GM18508 (cell line): Measurements from ENCODE around the gene SRSF8.
A peak's percentile ranks its signal among the peaks of the same experiment; 100 is the strongest.
"Not testable (repeated sequence)": the region's sequence is repeated elsewhere in the genome, so short reads cannot be mapped to it uniquely, and the experiment has no call there.

ENCODE experiments used
- ATAC-seq: cut with Tn5 transposase; IDR thresholded peaks from one replicate; pipeline ENCODE4 v1.9.1; 2021; ENCODE audit warnings: moderate number of reproducible peaks; ENCODE audit not compliant: insufficient read depth, unreplicated experiment

The SRSF8 gene, protein sequence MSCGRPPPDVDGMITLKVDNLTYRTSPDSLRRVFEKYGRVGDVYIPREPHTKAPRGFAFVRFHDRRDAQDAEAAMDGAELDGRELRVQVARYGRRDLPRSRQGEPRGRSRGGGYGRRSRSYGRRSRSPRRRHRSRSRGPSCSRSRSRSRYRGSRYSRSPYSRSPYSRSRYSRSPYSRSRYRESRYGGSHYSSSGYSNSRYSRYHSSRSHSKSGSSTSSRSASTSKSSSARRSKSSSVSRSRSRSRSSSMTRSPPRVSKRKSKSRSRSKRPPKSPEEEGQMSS

DNA sequence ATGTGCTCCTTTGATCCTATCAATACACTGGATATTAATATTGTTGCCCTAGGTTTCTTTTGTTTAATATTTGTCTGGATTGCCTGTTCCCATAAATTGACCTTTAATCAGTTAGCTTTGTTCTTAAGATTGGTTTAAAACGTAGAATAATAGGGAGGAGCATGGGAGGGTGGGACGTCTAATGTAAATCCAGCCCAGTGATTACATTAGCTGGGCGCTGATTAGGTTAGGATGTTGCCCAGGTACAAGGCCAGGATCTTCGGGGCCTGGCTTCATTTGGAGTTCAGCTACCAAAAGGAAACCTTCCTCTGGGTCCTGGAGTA is at the start of gene SRSF8:
SRSF8 (plus strand) TSS at position 204 of the 323 bp plus-strand sequence. CDS start 308 bp downstream, outside the sequence.
- peak; percentile 27 for ATAC-seq

DNA sequence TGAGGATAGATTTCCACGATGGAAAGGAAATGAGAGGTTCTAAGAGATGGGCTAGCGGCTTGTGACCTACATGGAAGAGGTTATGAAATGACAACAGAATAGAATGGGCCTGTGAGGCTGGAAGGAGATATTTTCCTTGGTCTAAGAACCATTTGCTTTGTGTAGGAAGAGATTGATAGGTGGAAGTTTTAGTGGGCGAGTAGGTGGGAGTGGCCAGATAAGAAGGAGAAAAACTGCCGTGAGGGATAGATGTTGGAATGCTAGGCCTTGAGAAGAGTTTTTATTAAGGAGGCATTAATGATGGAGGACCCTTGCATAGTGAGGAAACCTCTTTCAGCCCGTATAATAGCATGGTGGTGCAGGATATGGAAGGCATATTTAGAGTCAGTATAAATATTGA is 45.3 kb upstream of the SRSF8 start:
- not testable (repeated sequence) for ATAC-seq

DNA sequence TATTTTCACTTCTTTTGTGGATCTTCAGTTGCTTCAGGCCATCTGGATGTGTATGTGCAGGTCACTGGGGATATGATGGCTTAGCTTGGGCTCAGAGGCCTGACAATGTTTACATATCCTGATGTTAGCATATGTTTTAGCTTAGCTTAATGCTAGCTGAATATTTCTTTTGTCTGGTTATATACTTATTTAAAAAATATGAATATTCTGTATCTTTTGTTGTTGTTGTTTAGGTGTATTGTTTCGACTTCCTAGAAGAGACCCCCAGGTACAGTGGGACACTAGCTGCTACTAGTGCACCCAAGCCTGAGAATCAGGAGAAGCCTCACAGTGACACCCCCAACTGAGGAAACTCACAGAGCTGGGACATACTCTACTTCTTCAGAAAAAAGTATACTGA is 41.8 kb upstream of the SRSF8 start, which contains the start of gene KDM4E:
KDM4E (plus strand) TSS at position 301 of the 400 bp plus-strand sequence. CDS start 300 bp downstream, outside the sequence.
- ATAC-seq = no peak

DNA sequence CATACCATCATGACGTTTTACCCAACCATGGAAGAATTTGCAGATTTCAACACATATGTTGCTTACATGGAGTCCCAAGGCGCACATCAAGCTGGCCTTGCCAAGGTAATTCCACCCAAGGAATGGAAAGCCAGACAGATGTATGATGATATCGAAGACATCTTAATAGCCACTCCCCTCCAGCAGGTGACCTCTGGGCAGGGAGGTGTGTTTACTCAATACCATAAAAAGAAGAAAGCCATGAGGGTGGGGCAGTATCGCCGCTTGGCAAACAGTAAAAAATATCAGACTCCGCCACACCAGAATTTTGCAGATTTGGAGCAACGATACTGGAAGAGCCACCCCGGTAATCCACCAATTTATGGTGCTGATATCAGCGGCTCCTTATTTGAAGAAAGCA is 41.1 kb upstream of the SRSF8 start:
- not testable (repeated sequence) for ATAC-seq

DNA sequence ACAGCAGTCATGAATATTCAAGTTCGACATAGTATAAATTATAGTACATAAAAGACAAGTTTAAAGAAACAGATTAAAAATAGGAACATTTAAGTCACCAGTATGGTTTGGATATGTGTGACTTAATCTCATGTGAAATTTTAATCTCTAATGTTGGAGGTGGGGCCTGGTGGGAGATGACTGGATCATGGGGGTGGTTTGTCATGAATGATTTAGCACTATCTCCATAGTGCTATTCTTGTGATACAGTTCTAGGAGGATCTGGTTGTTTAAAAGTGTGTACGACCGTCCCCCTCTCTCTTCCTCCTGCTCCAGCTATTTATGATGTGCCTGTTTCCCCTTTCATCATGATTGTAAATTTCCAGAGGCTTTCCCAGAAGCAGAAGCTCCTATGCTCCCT is 38.4 kb upstream of the SRSF8 start:
- no peak for ATAC-seq

DNA sequence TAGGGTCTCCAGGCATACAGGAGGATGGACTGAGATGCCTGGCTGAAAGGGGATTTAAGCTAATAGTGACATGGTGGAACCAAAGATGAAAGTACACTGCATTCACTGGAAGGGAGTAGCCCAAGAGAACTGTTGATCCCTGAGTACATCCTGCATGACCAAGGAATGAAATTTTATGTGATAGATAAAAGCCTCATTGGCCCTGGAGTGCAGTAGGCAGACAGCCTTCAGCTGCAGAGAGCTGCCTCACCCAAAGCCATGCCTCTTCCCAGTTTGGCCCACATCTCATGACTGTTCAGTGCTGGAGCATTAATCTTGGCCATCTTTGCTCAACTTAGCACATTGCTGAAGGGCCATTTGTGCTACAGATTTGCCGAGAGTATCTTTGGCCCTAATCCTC is 33.7 kb upstream of the SRSF8 start:
- no peak for ATAC-seq

DNA sequence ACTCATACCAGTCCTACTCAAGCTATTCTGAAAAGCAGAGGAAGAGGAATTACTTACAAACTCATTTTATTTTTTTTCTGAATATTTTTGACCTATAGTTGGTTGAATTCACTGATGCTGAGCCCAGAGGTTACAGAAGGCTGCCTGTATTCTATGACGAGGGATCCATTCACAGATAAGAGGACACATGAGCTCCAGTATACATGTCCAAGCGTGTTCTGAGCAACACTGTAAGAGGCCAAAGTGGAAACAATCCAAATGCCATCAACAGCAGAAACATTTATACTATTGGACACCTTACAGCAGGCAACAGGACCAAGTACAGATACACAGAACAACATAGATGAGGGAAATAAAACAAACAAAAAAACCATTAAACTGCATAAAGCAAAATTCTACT is 31.4 kb upstream of the SRSF8 start:
- no peak for ATAC-seq

DNA sequence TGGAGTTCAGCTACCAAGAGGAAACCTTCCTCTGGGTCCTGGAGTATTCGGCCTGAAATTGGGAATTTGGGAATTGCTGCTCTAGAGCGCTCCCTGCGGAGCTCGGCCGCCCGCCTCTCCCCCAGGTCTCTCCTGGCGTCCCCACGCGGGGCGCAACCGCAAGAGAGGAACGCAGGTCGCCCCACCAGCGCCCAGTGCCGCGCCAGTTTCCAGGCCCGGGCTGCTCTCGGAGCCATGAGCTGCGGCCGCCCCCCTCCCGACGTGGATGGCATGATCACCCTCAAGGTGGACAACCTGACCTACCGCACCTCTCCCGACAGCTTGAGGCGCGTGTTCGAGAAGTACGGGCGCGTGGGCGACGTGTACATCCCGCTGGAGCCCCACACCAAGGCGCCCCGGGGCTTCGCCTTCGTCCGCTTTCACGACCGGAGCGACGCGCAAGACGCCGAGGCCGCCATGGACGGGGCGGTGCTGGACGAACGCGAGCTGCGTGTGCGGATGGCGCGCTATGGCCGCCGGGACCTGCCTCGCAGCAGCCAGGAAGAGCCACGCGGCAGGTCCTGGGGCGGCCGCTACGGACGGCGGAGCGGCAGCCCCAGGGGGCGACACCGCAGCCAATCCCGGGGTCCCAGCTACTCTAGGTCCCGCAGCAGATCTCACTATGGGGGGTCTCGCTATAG is 29.2 kb upstream of the SRSF8 start:
- ATAC-seq = not testable (repeated sequence)

DNA sequence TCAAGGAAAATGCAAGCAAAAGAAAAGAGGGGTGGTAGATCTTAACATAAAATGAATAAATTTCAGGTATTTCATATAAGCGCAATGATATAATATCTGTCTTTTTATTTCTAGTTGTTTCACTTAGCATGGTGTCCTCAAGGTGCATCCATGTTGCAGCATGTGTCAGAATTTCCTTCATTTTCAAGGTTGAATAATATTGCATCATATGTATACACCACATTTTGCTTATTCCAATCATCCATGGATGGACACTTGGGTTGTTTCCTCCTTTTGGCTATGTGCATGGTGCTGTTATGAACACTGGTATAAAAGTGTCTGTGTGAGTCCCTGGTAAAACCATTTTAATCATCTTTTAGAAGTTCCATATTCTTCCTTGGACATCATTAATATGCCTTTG is 24.5 kb upstream of the SRSF8 start:
- ATAC-seq = no peak

DNA sequence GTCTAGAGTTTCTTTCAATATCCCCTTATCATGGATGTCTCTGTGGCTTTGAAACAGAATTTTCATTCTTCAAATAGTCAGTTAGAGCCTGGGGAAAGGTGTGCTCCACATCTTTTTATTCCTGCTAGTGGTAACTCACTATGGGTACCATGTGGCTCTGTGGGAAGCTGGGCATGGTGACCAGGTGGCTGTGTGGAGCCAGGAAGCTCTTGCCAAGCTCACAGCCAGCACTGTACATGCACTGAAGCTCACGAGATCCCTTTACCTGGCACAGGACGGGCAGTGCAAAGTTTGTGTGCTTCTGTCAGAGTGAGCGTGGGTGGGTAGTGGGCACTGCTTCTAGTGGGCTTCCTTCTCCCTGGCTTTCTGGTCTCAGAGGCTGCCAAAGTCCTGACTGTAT is 23.8 kb upstream of the SRSF8 start:
- ATAC-seq = no peak

DNA sequence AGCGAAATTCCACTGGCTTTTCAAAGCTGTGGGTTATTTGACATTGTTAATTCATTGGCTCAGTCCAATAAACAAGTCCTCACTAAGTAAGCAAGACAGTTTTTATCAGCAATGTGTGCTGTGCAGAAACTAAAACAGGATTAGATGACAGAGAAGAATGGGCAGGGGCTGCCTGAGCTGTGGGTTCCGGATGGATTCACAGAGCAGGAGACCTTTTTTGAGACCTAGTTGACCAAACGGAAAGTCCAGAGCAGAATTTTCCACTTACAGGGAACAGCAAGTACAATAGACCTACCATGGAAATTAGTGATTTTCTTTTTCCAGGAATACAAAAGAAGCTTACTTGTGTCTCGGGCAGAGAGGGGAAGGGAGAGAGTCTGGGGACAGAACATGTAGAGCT is 22.7 kb upstream of the SRSF8 start:
- no peak for ATAC-seq

DNA sequence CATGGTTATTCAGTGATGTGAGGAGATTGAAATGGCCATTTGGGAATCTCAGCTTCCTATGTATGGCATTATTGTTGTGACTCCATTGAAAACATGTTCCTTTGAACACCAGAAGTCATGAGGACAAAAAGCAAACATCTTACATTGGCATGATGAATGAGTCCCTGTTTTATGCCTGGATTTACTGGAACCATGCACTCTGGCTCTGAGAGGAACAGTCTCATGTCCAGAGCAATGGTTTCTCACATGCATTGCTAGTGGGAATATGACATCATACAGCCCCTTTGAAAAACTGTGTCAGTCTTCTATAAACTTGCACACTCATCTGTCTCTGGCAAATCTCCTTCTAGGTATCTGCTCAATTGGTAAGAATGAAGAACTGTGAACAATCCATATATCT is 20.9 kb upstream of the SRSF8 start:
- ATAC-seq = no peak

DNA sequence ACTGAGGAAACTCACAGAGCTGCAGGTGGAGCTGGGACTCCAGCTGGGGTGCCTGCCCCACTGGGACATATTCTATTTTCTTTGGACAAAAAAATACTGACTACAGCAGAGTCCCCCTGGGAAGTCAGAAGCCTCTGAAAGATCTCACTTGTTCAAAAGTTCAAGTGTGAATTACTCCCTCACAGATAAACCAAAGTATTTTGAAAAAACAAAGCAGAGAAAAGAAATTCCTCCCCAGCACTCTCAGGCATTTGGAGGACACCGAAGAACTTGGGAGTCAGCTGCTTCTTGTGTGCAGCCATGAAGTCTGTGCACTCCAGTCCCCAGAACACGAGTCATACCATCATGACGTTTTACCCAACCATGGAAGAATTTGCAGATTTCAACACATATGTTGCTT is 17.6 kb upstream of the SRSF8 start, which contains the start of gene KDM4F:
KDM4F (plus strand) TSS at position 301 of the 400 bp plus-strand sequence.
- not testable (repeated sequence) for ATAC-seq

DNA sequence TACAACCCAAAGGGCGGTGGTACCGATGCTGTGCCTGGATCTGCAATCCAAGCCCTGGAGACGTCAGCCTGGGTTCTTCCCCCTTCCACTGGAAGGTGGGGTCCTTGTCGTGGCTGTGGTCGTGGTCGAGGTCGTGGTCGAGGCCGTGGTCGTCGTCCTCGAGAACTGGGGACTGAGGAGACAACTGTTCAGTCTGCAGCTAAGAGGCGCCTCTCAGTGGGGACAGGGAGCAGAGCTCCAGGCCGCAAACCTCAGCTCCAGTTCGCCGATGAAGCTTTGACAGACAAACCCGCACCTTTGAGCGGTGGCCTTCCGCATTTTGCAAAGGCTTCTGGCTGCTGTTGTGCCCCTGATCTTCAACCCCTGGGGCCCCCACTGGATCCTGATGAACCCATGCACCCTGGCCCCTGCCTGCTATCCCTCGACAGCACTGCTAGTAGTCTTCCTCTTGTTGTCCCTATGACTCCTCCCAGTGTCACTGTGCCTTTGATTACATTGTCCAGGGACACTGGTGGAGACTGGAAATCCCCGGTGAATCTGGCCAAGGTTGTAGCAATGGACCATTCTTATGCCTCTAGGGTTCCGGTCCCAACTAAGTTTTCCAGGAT is 16.0 kb upstream of the SRSF8 start:
- no peak for ATAC-seq

DNA sequence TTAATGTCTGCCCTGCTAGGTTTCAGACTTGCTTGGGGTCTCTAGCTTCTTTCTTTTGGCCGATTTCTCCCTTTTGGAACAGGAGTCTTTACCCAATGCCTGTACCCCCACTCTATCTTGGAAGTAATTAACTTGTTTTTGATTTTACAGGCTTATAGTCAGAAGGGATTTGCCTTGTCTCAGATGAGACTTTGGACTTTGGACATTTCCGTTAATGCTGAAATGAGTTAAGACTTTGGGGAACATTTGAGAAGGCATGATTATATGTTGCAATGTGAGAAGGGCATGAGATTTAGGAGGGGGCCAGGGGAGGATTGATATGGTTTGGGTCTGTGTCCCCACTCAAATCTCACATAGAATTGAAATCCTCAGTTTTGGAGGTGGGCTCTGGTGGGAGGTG is 12.4 kb upstream of the SRSF8 start:
- no peak for ATAC-seq

DNA sequence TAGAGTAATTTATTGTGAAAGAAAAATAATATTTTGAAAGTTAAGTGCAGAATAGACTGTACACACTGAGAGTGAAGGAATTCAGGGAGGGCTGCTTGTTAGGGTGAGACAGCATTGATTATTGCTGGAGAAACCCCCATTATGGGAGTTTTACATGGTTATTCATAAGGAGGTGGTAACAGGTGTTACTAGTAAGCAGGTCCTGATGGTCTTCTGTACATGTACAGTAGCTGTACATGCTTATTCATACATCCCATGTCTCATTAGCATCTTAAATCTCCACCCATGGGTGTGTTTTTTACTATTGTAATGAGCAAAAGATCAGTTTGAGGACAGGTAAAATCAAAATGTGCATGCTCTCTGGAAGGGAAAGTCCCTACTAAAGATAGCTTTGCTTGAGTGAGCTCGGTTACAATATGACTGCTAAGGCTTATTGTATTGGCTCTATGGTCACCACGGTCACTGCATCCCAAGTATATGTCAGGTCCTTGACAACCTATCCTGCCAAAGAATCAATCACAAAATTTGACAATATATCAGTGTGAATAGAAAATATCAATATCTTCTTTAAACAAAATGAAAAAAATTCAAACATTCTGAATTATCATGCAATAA is 11.3 kb upstream of the SRSF8 start:
- ATAC-seq = peak; percentile 96

DNA sequence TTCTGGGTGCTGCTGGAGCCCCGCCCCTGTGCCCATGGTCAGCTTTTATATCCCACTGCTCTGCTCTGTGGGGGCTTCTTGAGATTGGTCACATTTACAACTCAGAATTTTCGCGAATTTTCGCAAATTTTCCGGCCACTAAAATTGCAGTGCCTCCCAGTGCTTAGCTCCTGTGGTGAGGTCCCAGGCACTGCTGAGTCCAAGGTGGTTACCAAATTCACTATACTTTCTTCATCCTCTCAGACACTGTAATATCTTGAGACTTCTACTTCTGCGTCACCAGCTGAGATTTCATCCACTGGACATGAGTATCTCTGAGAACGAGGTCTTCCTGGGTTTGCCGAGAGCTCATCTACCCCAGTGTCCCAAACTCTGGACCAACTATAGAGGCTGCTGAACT is 8.8 kb upstream of the SRSF8 start:
- no peak for ATAC-seq

DNA sequence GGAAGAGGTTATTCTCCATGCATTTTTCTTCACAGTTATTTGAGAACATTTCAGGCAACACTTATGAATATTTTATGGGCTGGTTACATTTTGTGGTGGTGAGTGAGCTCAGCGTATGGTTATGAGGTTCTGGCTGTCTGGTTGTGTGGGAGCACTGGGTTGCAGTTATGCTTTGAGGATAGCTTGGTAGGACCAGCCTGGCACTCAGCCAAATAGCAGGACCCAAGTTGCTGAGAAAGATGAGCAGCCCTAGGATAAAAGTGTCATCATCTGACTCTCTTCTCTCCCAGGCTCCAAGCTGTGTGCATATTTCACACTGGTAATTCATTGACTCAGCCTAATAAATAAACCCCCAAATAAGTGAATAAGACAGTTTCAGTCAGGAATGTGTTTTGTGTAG is 8.1 kb upstream of the SRSF8 start:
- no peak for ATAC-seq

DNA sequence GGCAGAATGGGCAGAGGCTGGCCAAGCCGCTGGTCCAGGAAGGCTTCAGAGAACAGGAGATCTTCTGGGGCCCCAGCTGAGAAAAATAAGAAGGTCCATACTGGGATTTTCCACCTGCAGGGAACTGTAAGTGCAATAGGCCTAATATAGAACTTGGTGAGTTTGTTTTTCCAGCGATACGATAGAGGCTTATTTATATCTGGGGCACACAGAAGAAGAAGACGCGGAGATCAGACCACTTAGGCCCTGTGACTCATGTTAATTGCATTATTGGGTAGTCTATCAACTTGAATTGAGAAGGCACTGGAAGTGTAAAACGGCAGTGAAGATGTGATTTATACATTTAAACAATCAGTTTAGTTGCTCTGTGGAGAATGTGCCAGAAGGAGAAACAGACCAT is 7.7 kb upstream of the SRSF8 start:
- no peak for ATAC-seq

DNA sequence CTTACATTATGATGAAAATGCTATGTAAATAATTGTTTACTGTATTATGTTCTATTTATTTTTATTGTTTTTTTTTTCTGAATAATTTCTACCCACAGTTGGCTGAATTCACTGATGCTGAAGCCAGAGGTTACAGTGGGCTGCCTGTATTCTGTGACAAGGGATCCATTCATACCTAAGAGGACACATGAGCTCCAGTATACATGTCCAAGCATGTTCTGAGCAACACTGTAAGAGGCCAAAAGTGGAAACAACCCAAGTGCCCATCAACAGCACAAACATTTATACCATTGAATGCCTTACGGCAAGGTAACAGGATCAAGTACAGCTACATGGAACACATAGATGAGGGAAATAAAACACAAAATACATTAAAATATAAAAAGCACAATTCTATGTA is 1.4 kb upstream of the SRSF8 start:
- no peak for ATAC-seq
